Embryonic facial prominence (tissue), 1 donor: ENCODE results near the gene LAMB1.
"Not testable (repeated sequence)": the region's sequence is repeated elsewhere in the genome, so short reads cannot be mapped to it uniquely, and the experiment has no call there.

Experiments
- DNase-seq: peaks from one replicate; pipeline ENCODE4 v3.0.0-alpha.2; 2016; ENCODE audit errors: extremely low spot score

LAMB1 gene

DNA sequence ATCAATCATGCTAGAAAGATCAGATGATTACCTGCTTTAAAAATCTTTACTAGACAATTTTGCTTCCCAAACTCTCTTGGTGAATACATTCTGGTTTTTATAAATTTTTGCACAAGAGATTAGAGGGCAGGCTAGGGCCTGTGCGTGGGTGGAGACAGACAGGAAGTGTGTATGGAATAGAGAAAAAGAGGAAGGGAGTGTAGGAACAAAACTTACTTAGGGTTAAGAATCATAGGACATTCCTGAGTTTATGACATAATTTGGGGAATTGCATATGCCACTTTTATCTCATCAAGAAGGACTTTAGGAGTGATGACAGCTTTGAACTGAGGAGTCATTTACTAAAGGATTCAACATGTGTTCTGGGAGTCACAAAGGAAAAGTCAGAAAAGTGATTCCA, 31.3 kb downstream of the LAMB1 start:
- DNase-seq, result no peak

DNA sequence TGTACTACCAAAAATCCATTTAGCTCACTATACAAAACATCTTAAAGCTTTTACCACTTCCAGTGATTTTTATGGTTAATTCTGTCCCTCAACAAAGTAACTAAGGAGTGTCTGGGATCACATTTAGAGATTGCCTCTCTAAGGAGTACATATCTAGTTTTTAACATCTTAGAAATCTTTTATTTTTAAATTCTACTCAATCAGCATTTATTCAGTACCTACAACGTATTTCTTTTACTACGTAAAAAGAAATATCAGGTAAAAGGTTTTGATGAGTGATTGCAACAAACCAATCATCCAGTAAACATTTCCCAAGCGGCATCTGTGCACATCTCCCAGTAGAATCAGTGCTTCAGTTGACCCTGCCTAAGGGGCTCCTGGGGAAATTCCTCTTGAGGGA, 31.9 kb downstream of the LAMB1 start:
- DNase-seq, result no peak

DNA sequence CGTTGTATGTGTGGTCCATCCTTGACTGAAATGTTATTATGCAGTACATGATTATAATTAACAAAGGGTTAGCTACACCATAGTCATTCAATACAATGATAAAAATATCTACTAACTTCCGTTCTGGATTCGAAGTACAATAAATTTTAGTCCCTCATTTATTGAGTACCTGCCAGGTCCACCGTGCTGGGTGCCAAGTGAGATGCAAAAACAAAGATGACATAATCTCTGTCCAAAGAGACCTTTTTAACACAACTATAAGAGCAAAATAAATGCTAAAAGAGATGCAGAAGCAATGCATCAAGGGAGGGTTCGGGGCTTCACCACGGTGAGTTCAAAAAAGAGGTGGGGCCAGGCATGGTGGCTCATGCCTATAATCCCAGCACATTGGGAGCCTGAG, 33.1 kb downstream of the LAMB1 start:
- no peak for DNase-seq

DNA sequence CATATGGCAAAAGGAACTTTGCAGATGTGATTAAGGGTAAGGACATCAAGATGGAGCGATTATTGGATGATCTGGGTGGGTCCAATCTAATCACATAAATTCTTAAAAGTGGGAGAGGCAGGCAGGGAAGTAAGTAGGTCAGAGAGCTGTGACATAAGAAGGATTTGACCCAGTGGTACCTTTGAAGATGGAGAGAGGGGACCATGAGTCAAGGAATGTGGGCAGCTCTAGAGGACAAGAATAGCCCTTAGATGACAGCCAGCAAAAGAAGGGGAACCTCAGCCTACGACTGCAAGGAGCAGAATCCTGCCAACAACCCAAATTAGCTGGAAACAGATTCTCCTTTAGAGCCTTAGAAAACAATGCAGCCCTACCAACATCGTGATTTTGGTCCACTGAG, 34.5 kb downstream of the LAMB1 start:
- DNase-seq, result no peak

DNA sequence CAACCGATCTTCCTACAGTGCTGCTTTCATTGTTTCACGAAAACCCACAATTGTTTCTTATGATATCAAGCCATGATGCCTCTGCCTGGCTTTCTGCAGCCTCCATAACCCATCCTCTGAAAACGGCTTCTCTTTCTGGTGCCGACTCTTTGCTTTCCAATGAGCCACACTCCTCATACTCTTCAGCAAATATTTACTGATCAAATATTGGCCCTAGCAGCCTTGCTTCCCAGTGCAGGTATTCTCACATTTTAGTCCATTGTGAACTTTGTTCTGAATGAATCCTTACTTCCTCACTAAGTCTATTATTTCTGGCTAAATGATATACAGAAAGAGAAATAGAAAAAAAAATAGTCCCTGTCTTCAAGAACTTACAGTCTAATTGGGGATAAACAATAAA, 35.5 kb downstream of the LAMB1 start:
- no peak for DNase-seq

DNA sequence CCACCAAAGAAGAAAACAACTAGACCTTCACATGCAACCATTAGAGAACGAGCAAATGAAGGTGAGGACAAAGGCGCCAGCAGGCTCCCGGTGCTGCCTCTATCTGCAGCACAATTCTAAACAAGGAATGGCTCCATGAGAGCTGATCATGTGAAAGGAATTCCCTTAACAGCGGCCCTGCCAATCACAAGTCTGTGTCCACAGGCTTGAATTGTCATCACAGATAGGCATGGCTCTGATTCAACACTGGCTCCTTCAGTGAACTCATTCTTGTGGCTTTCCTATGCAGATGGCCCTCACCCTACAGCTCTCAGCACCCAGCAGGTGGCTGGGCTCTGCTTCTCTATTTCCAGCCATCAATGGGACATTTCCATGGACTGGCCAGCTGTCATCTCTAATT, 36.2 kb downstream of the LAMB1 start:
- DNase-seq, result no peak

DNA sequence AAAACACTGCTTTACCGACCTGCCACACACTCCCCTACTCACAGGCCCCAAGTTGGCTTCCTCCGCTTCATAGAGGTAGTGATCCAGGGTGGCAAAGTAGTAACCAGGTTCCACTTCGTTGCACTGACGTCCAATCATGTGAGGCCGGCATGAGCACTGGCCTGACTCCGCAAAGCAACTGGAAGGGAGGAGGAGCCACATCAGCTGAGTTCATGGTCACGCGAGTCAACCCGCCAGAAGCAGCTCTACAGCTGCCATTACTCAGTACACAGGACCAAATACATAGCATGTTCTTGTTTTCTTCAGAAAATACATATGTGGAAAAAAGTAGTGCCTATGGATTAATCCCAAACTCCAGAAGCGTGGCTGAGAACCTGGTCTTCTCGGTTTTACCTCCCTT, 38.5 kb downstream of the LAMB1 start:
- no peak for DNase-seq

DNA sequence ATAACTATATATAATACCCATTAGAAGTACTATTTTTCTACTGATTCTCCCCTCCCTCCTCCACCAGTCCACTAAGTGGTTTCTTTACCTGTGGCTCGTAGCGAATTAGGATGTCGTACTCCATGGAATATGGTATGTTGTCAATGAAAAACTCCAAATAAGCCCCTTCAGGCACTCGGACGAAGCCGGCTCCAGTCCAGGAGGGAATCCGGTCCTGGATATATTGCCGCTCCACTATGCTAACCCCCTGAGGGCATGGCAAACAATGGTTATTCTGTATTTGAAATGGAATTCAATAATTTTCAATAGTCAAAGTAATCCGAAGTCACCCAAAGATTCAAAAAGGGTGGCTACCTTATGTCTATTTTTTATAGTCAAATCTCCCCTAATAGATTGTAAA, 40.1 kb downstream of the LAMB1 start:
- no peak for DNase-seq

DNA sequence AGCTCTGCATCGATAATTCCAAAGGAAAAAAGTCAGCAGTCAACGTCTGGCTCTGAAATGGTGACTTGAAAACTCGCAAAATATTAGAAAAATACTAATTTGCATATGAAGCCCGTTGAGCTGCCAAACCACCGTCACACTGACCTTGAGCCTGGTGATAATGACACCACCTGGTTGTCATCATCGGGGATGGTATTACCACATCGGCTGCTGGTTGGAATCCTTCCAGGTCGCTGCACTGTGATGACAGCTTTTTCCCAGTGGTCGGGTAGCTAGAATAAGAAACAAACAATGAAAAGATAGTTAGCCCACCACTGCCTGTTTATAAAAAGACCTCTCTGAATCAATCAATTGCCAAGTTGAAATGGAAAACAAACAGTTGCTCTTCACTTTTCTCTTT, 41.6 kb downstream of the LAMB1 start:
- DNase-seq, result no peak

DNA sequence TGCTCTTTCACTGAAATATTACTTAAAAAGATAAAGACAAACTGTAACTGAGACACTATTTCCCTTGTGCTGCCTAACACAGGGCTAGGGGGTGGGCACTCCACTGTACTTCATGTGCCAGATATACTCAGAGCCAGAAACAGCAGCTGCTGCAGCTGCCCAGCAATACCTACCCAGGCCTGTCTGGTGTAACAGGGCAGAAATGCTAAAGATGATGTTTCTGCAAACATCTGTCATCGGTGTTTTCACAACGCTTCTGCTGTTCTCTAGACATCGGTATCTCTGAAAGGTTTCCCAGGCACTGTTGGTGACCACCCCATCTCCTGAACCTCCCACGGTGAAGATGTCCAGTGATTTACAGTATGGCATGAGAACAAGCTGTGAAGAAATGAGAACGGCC, 42.7 kb downstream of the LAMB1 start:
- no peak for DNase-seq

DNA sequence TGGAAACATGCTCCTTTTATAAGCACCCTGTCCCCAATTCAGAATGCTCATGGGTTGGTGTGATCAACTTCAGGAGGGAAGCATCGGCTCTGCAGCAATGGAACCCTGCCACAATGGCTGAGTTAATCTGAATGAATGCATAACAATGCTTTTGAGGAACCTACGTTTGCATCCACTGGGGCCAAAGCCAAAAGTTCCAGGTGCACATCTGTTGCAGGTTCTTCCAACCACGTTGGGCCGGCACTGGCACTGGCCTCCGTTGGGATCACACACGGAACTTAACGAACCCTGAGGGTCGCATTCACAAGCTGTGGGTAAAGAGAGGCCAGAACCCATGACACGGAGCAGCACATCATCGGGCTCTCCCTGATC, 43.4 kb downstream of the LAMB1 start:
- DNase-seq, result no peak

DNA sequence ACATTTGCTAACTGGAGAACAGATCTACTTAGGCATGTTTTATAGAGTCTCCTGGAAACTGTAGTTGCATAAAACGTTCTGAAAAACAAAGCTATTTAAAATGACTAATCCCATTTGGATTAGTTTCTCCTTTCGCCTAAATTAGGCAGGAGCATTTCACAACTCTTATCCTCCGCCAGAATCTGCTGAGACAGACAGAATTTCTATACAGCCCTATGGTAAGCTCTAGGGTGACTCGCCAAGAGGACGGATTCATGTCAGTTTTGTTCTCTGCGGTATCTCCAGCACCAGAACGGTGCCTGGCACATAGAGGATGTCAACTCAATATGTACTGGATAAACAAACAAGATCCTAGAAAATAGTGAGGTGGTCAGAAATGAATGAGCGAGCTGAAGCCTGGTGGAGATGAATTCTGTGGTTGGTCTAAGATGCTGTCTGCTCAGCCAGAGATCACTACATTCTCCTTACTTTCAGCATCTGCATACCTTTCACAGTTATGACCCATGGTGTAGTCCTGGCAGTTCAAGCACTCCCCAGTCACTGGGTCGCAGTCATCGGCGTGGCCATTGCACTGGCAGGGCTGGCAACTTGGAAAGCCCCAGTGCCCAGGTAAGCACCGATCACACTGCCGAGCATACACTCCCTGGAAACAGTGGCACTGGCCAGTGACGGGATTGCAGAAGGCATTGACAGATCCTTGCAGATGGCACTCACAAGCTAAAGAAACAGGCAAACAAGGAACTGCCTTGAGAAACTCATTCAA, 44.0 kb downstream of the LAMB1 start:
- no peak for DNase-seq

DNA sequence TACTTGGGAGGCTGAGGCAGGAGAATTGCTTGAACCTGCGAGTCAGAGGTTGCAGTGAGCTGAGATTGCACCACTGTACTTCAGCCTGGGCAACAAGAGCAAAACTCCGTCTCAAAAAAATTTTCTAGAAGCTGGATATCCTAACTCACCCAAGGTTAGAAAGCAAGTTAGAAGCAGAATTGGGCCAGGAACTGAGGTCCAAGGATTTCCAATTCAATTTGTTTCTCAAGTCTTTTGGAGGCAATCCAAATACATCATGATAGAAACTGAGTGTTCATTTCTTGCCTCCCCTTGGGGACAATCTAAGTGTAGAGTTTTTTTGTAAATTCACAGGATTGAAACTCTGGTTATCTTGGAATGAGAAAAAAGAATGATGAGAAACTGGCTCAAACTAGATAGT, 45.5 kb downstream of the LAMB1 start:
- no peak for DNase-seq

DNA sequence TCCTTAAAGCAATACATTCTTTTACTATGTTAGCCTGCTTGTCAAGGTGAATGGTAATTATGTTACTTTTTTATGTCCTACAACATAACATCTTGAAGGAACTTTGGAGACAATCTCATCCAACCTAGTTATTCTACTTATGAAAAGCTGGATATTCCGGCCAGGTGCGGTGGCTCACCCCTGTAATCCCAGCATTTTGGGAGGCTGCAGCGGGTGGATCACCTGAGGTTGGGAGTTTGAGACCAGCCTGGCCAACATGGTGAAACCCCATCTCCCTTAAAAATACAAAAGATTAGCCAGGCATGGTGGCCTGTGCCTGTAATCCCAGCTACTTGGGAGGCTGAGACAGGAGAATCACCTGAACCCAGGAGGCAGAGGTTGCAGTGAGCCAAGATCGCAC, 46.0 kb downstream of the LAMB1 start:
- DNase-seq, result not testable (repeated sequence)

DNA sequence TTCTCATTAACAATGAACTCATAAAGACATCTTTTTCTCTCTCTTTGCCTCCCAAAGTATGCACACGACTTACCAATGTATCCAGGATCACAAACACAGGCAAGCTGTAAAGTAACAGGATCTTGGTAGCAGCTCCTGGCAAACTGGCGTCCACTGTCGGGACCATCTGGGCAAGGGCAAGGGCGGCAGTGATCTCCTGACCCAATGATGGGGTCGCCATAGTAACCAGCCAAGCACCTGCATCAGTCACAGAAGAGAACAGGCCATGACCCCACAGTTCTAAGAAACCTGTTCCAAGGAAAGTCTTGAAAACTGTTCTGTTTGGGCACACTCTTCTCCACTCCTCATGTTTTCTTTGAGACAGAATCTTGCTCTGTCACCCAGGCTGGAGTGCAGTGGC, 47.6 kb downstream of the LAMB1 start:
- DNase-seq, result no peak

DNA sequence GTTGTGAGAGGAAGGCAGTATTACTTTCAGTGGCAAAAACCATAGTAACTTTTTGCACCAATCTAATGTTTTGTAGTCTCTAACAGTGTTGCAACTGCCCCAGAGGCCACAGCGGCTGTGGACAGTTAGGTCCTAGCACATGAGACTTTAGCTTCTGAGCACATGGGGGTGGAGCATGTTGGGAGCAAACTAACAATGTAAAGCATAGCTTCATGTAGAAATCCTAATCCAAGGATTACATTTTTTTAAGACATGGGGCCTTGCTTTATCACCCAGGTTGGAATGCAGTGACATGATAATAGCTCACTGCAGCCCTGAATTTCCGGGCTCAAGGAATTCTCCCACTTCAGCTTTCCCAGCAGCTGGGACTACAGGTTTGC, 49.0 kb downstream of the LAMB1 start:
- no peak for DNase-seq

DNA sequence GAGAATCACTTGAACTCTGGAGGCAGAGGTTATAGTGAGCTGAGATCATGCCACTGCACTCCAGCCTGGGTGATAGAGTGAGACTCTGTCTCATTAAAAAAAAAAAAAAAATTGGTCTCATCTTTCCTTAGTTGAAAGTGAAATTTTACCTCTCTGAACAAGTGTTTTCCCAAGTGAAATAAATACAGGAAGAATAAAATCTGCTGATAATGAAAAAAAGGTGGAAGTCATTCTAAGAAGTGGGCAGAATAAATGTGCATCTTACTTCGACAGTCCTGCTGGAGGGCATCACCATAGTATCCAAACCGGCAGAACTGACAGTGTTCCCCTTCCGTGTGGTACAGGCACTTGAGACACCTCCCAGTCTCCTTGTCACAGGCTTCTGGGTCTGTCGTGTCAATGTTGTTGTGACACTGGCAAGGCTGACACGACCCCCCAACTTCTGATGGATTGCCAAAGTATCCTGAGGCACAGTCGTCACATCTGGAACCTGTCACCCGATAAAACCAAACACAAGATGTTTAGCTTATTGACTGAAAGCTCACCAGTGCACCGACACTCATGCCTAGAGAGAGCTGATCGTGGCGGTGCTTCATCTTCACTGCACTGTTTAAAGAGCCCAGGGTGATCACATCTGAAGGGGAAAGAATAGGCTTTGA, 49.6 kb downstream of the LAMB1 start:
- DNase-seq, result no peak

DNA sequence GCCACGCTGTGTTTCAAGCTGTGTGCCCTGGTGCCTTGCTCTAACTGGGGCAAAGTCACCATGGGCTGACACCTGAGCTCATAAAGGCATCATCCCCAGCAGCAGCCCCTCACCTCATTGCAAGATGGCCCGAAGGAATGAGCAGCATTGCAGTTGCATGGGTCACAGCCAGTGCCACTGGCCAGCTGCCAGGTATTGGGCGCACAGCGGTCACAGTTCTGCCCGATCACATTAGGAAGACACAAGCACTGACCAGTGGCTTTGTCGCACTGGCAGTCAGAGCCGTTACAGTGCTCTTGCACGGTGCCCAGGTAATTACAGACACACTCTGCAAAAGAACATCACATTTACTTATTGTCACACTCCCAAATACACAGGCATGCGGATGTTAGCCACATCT, 51.1 kb downstream of the LAMB1 start:
- DNase-seq, result no peak

DNA sequence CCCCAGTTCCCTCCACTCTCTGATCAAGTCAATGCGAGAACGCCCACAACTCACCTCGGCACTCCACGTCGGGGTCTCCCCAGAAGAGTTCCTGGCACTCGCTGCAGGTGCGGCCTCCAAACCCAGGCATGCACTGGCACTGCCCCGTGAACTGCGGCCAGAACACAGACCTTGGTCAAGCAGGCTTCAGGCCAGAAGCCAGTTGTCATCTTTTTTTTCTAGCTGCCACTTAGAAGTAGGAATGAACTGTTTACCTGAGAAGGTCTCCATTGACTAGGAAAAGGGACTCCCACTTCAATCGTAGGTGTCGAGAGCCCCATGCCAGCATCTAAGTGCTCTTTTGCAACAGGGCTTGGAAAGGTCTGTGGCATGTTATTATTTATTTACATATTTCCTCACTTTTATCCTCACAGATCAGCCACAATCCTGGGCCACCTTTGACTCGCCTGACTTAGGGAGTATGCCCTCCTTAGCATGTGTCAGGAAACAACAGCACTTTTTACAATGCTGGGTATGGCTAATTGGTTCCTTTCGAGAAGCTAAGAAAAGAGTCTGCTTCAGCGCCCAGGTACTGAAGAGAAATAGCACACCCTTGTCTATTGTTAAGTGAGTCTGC, 51.7 kb downstream of the LAMB1 start:
- DNase-seq, result no peak

DNA sequence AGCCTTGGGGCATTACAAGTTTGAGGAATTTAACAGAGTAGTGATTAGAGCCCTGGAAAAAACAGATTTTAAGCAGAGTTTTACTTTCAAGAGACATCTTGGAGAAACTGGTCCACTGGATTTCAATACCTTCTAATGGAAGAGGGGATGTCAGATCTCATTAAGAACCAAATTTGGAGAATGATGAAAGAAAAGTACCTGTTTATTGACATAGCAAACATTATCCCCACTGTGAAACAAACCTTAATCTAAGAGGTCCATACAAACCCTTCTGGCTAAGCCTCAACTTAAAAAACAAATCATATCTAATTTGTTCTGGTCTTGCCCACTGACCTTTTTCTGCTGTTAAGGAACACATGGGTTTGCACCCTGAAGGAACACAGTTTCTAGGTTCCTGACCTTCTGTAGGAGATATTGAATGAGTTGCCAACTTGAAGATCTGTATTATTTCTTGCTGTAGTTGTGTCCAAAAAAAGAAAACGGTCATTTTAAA, 53.5 kb downstream of the LAMB1 start:
- DNase-seq, result no peak

DNA sequence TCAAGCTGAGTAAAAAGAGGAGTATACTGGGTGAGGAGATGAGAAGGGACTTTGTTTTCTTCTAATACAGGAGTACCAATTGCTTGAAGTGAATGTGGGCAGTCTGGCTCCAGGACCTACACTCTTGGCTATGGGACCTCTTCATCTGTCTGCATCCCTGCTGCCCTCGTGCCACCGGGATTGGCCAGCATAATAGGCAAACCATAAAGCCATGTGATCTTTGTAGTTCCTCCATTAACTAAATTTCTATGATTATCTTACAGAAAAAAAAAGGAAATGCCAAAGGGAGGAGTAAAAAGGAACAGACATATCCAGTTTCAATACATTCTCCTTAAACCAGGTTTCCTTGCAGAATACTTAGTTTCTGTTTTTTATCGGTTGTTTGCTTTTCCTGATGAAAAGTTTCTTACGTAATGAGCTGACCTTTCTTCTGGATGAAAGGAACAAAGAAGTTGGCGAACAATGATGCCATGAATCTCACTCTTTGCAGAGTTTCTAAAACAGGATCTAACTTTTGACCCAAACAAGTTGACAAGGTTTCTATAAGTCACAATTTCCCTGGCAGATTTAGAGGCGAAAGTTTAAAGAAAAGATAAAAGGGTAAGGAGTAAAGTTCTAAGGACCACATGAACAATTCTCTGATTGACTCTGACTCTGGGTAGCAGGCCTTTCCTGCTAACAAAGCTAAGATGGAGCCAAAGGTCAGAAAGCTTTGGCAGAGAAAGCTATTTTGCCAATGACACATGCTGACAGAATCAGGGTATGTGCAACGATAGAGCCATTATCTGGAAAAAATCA, 54.1 kb downstream of the LAMB1 start:
- no peak for DNase-seq

DNA sequence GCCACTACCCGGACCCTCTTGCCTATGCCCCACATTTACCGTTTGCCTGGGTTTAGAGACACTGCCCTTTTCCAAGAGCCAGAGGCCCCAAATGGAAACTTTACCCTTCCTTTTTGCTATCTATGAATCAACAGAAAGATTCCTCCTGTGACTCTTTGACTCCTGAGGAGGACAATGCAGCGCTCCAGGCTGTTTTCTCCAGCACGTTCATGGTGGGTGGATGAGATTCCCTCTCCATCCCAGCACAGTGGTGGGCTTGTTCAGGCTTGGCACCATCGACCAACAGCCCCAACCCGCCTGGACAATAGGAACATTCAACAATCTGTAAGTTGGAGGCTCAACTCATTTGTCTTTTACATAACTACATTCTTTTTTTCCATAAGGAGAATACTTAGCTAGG, 56.1 kb downstream of the LAMB1 start:
- no peak for DNase-seq
